ENCODE results near the gene OR5B2. TPM values are rescaled to one million over a fixed set of nuclear protein-coding genes. Genes with fewer than 3 reads are reported as not detected.

OR5B2 gene
- total RNA-seq, 1 donor from 2014 or later = not detected

- H3K4me3 ChIP-seq (ENCODE audit: low read depth, low read length) = no peak overlapping the region
- no peak for DNase-seq (ENCODE audit: low read depth)
- no peak for TF ChIP-seq CTCF (conservative IDR thresholded peaks at IDR 0.05; ENCODE audit: low read depth, low read length)
Observed at GRCh38 chr11:58395581-58395980, 32.3 kb downstream of the OR5B2 start.

GRCh38 chr11:58394195-58394594, 33.7 kb downstream of the OR5B2 start:
- no peak for TF ChIP-seq CTCF (conservative IDR thresholded peaks at IDR 0.05; ENCODE audit: low read depth, low read length)
- H3K4me3 ChIP-seq (ENCODE audit: low read depth, low read length) = no peak overlapping the region
- peak; percentile 1 for DNase-seq (ENCODE audit: low read depth)

- TF ChIP-seq CTCF (conservative IDR thresholded peaks at IDR 0.05; ENCODE audit: low read depth, low read length) = no peak
- DNase-seq (ENCODE audit: low read depth) = no peak
- no peak overlapping the region for H3K4me3 ChIP-seq (ENCODE audit: low read depth, low read length)
Observed at GRCh38 chr11:58392746-58393145, 35.2 kb downstream of the OR5B2 start.

GRCh38 chr11:58391879-58392278, 36.0 kb downstream of the OR5B2 start:
- DNase-seq (ENCODE audit: low read depth) = no peak
- H3K4me3 ChIP-seq (ENCODE audit: low read depth, low read length) = no peak overlapping the region
- TF ChIP-seq CTCF (conservative IDR thresholded peaks at IDR 0.05; ENCODE audit: low read depth, low read length) = no peak

GRCh38 chr11:58390551-58391063, 37.3 kb downstream of the OR5B2 start:
- H3K4me3 ChIP-seq (ENCODE audit: low read depth, low read length) = no peak overlapping the region
- no peak for DNase-seq (ENCODE audit: low read depth)
- TF ChIP-seq CTCF (conservative IDR thresholded peaks at IDR 0.05; ENCODE audit: low read depth, low read length) = no peak

Other genes starting within 250 kb of the OR5B2 start
- gene OR9Q2, start 239.1 kb downstream of the OR5B2 start, total RNA-seq = not detected in 2 replicates
- gene OR1S2, start 224.0 kb downstream of the OR5B2 start, total RNA-seq = not detected in 2 replicates
- not detected in 2 replicates for gene OR1S1, start 215.4 kb downstream of the OR5B2 start, total RNA-seq
- gene OR10Q1, start 199.2 kb downstream of the OR5B2 start, total RNA-seq = not detected in 2 replicates
- gene OR10W1, start 159.9 kb downstream of the OR5B2 start, total RNA-seq = not detected in 2 replicates
- gene OR5B17, start 69.1 kb downstream of the OR5B2 start, total RNA-seq = not detected in 2 replicates
- not detected in 2 replicates for gene OR5B3, start 21.2 kb downstream of the OR5B2 start, total RNA-seq
- not detected in 2 replicates for gene OR5B12, start 14.1 kb upstream of the OR5B2 start, total RNA-seq
- not detected in 2 replicates for gene OR5B21, start 80.0 kb upstream of the OR5B2 start, total RNA-seq
- gene LPXN, start 147.7 kb upstream of the OR5B2 start, total RNA-seq = 0.94 and 1.4 TPM in 2 replicates
- gene ZFP91, start 150.9 kb upstream of the OR5B2 start, total RNA-seq = 25.8 and 31.8 TPM in 2 replicates
- gene CNTF, start 194.5 kb upstream of the OR5B2 start, total RNA-seq = 0.29 and 1.2 TPM in 2 replicates